Activated CD4-positive, alpha-beta T cell treated with anti-CD3 and anti-CD28 coated beads, Interleukin-2, amount 50 U/mL, for 48 hours (primary cell): ENCODE measurements around the gene C20orf141.
"Not testable (repeated sequence)": the region's sequence is repeated elsewhere in the genome, so short reads cannot be mapped to it uniquely, and the experiment has no call there.

ENCODE experiments used
- DNase-seq, 2 experiments: peaks; one replicate each; pipeline ENCODE4 v3.0.0-alpha.2; 2020

The C20orf141 gene

DNA sequence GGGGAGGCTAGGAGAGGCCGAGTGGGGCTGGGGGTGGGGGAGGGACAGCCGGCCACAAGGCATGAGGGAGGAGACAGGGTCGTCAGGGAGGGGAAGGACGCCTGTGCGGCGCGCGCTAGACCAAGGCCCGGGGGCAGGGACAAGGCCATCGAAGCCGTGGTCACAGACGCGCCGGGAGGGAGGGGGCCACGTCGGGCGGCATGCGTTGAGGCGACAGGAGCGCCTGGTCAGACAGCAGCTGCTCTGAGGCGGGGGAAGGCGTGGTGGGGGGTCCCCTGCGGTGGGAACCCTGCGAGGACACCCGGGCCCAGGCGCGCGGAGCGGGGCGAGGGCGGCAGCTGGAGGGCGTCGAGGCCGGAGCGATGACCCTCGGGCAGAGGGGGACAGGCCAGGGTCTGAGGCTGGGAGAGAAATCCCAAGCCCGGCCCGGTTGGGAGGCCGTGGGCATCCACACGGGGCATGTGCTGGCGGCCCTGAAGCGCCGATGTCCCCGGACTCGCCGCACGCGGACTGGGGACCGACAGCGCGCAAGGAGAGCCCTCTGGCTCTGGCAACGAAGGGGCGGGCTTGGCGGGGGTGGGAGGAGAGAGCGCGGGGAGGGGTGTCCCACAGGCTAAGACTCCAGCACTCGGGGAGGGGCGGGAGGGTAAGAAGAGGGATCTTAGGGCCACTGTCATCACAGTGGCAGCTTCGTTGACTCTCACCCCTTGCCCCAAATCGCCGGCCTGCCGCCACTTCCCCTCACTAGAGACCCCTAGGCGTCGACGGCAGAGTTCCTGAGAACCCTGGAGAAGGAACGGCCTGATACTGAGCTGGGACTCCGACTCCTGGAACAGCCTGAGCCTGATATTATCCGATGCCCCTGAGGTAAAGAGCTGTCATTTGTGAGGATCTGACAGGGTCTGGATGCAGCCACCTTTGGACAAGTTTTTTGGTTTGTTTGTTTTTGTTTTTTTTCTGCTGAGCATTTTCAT, 6.4 kb downstream of the C20orf141 start:
- no peak for DNase-seq

DNA sequence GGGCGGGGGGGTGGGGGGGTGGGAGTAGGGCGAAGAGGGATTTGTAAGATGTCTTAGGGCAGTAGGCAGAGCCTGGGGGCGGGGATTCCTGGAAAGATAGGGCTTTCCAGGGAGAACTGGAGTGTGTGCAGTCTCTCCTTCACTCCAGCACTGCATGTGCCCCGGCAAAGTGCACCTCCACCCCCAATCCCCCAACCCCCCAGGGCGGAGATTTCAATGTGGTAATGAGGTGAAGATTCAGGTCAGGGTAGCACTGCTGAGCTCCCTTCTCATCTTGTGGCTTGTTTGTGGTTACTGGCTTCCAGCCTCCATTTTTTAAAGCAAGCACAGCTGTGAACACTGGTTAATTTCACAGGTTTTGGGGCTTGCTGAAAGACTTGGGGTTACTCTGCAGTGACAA, 7.3 kb downstream of the C20orf141 start:
- DNase-seq = peak in 1 of 2 experiments; percentile 26

DNA sequence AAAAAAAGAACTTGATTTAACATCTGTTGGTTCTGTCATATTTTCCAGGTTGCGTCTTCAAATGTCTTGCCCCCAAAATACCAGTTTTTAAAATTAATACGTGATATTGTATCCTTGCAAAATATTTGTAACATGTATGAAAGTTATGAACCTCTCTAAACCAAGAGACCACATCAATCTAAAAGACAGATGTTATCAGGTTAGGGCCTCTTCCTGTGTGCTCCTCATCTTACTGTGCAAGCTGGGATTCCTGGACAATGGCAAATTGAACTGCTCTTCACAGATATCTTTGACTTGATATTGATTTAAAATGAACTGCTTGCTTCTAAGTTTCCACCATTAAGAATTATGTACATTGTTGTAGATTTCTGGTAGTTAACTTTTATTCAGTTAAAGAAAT, 11.0 kb downstream of the C20orf141 start:
- DNase-seq = no peak

DNA sequence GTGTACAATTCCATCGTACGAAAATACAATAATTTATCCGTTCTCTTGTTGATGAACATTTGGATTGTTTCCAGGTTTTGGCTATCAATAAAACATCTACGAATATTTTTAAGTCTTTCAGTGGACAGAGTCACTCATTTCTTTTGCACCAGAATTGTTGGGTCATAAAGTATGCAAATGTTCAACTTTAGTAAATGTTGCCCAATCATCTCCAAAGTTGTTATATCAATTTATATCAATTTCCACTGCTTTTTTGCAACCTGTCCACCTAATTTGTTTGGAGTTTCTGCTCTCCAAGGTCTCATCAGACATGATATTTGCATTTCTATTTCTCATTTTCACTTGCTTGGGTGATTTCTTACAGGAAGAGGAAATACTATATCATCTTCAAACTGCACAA, 11.9 kb downstream of the C20orf141 start:
- DNase-seq = no peak

DNA sequence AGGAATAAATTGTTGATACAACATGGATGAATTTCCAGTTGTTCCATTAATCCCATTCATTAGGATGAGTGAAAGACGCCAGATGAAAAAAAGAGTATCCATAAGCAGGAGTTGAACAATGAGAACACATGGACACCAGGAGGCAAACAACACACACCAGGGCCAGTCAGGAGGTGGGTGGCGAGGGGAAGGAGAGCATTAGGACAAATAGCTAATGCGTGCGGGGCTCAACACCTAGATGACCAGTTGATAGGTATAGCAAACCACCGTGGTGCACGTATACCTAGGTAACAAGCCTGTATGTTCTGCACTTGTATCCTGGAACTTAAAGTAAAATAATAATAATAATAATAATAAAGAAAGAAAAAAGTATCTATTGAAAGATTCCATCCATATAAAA, 14.6 kb downstream of the C20orf141 start:
- DNase-seq = no peak

DNA sequence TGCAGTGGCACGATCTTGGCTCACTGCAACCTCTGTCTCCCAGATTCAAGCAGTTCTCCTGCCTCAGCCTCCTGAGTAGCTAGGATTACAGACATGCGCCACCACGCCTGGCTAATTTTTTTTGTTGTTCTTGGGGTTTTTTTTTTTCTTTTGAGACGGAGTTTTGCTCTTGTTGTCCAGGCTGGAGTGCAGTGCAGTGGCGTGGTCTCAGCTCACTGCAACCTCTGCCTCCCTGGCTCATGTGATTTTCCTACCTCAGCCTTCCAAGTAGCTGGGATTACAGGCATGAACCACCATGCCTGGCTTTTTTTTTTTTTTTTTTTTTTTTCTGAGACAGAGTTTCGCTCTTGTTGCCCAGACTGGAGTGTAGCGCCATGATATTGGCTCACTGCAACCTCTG, 16.4 kb downstream of the C20orf141 start:
- DNase-seq = not testable (repeated sequence)

DNA sequence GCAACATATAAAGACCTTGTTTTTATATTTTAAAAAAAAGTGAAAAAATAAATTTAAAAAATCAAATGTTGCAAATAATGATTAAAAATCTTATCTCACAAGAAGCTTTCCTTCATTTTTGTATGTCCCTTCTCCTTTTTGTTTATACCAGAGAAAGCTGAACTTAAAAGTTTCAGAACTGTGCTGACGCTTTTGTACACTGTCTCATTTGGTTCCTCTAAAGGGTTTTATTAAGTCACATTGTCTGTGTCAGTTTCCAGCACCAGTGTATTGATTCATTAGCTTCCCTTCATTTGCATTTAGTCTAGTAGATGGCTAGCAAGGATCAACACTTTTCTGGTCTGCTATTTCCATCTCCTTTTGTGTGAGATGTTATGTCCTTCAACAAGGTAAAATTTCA, 19.0 kb downstream of the C20orf141 start:
- DNase-seq = no peak

DNA sequence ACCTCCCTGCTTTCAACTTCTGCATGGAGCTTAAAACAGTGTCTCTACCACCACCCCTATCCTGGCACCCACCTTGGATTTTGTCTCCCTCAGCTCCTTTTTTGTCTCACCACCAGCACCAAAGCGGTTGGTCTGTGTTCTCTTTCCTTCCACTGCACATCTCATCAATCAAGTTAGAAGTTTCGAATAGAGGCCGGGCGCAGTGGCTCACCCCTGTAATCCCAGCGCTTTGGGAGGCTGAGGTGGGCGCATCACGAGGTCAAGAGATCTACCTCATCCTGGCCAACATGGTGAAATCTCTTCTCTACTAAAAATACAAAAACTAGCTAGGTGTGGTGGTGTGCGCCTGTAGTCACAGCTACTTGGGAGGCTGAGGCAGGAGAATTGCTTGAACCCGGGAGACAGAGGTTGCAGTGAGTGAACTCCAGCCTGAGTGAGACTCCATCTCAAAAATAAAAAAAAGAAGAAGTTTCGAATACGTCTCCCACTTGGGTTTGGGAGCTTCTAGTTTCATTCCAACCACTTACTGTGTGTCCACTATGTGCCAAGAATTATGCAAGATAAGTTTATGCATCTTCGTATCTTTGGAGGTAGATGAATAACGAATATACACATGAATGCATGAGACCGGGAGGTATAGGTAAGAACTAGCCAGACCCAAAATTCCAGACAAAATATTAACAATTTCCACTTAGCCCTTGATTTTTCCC, 19.8 kb downstream of the C20orf141 start:
- no peak for DNase-seq

DNA sequence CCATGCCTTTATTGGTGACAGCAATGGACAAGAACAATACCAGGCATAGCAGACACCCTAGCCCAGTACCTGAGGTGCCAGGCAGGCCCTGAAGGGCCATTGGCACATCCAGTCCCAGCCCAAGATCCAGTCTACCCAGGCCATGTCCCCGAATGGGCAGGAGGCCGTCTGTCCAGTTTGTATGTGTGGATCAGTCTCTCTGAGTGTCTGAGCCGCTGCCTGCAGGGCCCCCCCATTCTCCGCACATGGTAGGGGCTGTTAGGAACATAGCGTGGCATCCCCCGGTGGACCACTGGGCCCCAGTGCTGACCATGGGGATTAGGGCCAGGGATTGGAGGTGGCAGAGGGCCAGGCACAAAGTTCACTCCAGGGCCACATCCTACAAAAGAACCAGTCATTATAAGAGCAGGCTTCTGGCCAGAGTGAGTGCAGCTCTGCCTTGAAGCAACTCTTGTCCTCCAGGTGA, 20.6 kb downstream of the C20orf141 start:
- no peak for DNase-seq

DNA sequence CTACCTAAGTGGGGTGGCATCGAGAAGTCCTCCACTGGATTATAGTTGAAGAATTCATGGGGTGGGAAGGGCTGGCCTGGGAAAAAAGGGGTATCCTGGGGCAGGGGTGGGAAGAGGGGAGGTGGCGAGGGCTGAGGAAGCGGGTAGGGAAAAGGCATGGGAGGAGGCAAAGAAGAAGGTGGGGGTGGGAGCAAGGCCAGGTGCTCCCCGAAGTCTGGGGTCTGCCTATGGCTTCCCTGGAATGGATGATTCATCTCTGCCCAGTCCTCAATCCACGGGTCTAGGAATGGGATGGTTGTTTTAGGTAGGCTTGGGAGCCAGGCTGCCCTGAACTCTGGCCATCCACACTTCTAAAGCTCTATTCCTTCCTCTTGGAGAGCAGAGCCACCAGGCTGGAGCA, 21.2 kb downstream of the C20orf141 start:
- DNase-seq = no peak

DNA sequence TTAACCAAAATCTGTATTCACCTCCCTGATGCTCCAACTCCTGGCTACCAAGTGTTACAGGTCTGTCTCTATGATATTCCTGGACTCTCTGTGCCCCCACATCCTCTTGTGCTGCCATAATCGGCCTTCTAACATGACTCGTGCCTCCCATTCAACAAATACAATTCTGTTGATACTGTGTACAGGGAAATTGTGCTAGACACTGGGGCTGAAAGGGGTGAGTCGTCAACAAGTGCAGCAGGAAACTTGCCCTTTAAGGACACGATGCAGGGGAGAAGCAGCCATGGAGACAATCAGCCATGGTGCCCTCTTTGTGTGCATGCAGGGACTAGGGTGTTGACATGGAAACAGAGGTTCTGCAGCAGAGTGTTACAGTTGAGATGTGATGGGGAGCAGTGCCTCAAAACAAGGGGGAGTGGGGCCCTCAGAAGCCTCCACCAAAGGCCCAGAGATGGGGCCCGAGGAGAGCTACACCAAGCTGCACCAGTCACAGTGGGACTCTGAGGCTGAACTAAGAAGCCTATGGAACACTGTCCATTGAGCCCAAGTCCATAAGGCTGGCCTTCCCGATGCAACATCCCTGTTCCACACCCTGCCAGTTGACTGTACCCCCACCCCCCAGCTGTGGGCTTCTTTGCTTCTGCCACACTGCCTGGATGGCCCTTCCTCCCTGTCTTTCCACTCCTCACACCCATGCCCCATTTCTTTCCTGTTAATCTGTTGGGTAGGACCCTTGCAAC, 22.6 kb downstream of the C20orf141 start:
- DNase-seq = no peak

DNA sequence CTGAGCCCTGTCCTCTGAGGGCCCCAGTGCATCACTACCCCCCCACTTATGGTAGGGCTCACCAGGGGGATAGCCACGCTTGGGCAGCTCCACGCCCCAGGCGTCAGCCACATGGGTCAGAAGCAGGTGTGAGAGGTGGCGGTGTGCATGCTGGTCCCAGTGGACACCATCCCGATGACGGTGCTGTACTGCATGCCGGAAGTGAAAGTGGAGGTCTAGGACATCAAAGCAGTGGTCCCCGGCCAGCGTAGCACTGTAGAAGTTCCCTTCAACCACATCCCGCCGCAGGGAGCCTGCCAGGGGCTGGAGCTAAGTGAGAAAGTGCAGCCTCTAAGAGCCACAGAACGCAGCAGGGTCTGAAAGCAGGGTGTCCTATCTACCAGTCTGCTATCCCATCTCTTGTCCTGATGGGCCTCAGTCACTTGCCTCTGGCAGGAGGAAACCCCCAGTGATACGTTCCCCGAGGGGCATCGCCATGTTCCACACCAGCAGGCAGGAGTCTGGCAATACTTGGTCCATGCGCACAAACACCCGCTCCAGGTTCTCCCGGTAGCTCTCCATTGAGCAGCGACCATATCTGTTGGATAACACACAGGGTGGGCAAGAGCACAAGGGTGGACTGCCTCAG, 23.5 kb downstream of the C20orf141 start:
- DNase-seq = no peak

DNA sequence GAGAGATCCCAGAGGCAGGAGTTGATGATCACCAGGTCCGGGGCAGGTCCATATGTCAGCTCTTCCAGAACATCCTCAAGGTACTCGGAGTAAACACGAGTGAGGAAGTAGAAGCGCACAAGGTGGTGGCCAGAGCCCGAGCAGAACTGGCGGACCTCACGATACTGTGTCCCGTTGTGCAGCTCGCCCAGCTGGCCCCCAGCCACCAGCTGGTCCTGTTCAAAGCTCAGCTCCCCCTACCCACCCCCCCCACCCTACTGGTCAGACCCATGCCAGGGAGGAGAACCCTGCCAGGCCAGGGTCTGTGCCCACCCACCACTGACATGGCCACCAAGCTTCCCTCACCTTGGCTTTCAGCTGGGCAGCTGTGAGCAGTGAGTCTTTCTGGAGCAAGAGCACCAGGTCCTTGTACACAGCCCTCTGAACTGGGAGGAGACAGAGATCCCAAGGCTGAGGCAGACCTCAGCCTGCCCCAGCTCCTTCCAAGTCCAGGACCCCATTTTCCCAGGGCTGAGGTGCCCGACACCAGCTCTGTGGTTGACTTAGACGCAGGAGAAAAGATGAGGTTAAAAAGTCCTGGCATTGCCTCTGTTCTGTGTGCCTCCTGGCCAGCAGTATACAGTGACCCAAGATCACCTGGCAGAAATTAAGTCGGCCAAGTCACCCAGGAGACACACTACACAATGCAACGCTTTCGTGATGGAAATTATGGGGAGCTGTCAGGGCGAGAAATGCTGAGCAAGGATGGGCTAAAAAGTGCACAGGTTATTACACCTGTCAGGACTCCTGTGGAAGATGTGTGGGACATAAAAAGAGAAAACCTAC, 24.3 kb downstream of the C20orf141 start:
- no peak for DNase-seq

DNA sequence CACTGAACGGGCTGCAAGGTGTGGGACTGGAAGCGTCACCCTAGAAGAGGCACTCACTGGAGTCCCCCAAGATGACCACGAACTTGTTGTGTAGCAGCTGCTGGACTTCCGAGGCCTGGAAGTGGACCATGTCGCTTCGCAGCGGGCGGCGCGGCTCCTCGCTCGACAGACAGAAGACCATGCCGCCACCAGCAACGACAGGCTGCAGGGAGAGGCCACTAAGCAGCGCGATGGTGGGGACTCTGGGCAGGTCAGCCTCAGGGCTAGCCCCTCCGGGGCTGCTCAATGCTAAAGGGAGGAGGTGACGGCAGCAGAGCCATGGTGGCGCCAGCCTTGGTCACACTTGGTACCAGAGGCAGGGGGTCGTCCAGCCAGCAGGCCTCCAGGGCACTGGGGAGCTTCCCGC, 24.9 kb downstream of the C20orf141 start:
- no peak for DNase-seq

DNA sequence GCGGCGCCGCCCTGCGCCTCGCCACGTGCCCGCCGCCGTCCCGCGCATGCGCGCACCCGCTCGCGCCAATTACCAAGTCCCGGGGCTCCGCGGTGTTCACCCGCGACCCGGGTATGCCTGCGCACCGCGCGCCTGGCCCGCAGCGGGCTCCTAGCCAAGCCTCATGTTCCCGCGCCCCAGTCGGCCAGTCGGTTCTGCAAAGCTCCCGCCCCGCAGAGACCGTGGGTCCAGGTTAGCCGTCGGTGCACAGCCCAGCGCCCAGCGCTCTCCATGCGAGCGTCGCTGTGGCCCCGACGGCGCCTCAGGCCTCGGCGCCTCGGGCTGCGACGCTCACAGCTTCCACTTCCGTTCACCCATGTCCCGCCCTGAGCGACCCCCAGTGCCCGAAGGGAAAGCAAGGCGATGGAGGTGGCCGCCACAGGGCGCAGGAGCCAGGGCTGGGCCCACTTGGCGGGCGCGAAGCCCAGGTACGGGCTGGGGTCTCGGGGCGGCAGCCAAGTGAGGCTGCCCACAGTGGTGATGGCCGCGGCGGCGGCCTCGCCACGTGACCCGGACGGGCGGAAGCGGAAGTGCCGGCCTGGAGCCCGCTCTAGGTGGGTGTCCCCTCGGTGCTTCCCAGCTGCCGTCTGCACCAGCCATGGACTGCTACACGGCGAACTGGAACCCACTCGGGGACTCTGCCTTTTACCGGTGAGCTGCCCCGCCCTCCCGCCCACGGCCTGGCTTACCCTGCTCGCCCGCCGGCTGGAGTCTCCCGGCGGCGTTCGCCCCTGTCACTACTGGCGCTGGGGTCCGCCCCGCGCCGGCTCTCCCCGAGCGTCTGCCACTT, 25.6 kb downstream of the C20orf141 start, which contains the start of the genes PCED1A and VPS16:
Gene PCED1A, minus strand, starts transcription at position 518 of the 829 bp plus-strand sequence. CDS start 743 bp downstream, outside the sequence.
Gene VPS16, plus strand, starts transcription at position 608 of the 829 bp plus-strand sequence. Its CDS starts 30 bp downstream, at position 638.
- peak; percentile 88 to 90 for DNase-seq

DNA sequence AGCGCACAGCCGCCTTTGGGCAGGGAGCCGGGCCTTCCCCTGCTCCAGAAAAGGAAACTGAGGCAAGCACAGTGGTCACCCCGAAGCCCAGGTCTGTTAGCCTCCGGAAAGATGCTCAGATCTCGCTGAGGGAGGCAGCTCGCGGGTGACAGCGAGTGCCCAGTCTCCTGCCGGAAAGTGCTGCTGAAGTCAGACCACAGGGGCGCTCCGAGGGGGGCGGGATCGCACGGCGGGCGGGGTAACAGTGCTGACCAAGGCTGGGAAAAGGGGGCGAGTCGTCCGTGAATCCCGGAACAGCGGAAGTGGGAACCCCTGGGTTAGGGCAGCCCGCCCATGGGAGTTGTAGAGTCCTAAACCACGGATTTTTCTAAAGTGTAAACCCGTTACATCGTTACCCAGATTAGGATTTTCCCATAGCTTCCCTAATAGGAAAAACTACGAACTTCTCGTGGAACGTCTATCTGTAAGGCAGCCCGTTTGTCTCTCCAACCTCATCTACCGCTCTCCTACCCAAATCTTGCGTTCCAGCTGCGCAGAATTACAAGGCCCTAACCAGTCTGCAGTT, 26.3 kb downstream of the C20orf141 start:
- peak; percentile 56 to 63 for DNase-seq

DNA sequence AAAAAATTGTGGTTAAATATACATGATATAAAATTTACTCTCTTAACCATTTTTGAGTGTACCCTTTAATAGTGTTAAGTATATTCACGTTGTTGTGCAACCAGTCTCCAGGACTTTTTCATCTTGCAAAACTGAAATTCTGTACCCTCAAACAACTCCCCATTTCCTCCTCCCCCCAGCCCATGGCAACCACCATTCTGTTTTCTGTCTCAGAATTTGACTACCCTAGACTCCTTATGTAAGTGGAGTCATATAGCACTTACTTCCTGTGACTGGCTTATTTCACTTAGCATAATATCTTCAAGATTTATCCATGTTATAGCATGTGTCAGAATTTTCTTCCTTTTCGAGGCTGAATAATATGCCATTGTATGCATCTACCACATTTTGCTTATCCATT, 30.8 kb downstream of the C20orf141 start:
- no peak for DNase-seq

DNA sequence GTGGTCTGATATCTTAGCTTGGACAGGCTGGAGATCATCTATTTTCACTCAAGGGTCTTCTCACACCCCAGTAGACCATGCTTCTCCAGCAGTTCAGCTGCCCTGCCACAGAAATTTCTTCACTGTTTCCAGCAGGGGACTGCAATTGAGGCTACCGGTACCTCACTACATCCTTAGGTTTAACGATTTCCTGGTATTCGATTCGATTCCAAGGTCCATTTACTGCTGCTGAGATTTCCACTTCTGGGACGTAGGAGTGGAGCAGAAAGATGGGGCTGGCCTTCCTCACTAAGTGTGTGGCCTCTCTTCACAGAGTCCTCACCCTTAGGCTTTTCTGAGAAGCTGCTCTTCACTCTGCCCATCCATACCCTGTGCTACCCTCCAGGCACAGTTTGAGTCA, 31.9 kb downstream of the C20orf141 start:
- no peak for DNase-seq

DNA sequence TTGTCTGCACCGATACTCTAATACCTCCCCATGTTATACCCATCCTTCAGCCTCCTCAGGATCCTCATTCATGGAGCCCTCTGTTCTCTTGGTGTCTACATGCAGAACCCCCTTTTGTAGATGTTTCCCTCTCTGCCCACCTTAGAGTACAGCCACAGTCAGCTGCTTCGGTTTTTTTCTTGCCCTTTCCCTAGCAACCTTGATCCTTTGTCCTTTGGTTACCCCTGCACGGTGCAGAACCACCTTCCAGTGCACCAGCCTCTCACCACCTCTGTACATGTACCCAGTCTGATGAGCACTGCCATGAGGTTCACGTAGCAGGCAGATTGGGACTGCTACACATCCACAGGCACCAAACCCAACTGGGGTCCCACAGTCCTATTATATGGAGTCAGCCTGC, 33.0 kb downstream of the C20orf141 start:
- DNase-seq = no peak

DNA sequence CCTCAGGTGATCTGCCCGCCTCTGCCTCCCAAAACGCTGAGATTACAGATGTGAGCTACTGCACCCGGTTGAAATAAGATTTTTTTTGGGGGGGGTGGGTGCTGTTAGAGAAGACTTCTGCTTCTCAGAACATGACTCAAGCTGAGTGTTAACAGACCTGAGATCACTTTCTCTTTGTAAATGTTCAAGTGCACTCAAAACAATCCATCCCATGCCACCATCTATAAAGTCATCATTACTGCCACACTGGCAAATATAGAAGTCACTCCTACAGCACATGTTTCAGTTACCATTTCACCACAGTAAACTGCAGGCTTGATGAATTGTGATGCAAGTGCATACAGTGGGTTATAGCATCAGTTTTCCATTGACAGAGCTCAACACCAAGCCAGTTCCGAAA, 34.7 kb downstream of the C20orf141 start:
- DNase-seq = no peak
